ENCODE measurements around the gene FAM240B. TPM values are rescaled to one million over a fixed set of nuclear protein-coding genes. Genes with fewer than 3 reads are reported as not detected.
A peak's percentile ranks its signal among the peaks of the same experiment; 100 is the strongest.

Gene FAM240B
- total RNA-seq, 8 experiments from 2014 or later, result 0.47 TPM; not detected in 7

DNA sequence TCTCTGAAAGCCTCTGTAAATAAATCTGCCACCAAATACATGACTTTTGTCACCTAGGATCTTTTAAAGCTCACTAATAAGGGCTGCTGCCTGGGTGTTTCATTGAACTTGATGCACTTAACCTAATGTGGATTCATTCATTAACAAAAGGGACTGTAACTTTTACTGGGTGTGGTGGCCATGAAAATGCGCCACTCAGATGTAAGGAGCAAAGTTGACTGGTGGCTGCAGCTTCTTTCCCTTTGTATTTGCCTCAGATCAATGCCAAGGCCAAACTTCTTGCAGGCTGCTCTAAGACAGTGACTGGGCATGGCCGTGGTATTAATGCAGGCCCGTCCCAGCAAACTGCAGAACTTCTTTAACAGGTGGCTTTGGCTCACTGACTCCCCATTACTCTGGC, 22.9 kb downstream of the FAM240B start:
- 0 to 79% (median 66%) methylated on average over 1 to 3 of the region's 3 CpGs; no CpG with 5 or more reads in 4 of the 10 experiments for WGBS, 10 experiments
- H3K4me1 ChIP-seq (replicated peaks in 1 of 2), result peaks cover 0 to 2% of the 10 kb centered on the region in 2 donors
- peak in 1 of 8 experiments; percentile 7 for ATAC-seq (replicated peaks in 6 of 8)
- in situ Hi-C loops (cut with MboI; ENCODE audit: low pct_unique_long_range_greater_than_20kb in 2 of 9, low sequenced_read_pairs in 9 of 9, unreplicated experiment in 9 of 9), result loop anchor here in 1 of 9 experiments (25.0 kb wide), 1 partner anchor 135 kb away; no protein-coding TSS in a partner anchor
- no peak overlapping the region for H3K27ac ChIP-seq
- H3K4me3 ChIP-seq, result no peak overlapping the region

DNA sequence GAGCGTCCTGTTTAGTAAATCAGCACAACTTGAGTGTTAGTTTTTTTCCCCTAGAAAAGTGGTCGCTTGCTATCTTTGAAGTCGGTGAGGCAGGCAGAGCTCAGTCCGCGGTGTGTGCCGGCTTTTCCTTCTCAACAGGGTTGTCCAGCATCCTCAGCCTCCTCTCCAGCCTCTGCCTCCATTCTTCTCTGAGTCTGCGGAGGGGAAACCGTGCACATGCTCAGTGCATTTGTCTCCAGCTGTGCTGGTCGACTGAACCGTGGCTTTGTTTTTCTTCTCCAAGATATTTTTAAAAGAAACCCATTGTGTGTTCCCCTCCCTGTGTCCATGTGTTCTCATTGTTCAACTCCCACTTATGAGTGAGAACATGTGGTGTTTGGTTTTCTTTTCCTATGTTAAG, 25.3 kb downstream of the FAM240B start:
- 30 to 89% (median 66%) methylated on average over 2 to 10 of the region's 10 CpGs; no CpG with 5 or more reads in 2 of the 10 experiments for WGBS, 10 experiments
- in situ Hi-C loops (cut with MboI; ENCODE audit: low pct_unique_long_range_greater_than_20kb in 2 of 9, low sequenced_read_pairs in 9 of 9, unreplicated experiment in 9 of 9), result loop anchor here in 1 of 9 experiments (25.0 kb wide), 1 partner anchor 132 kb away; no protein-coding TSS in a partner anchor
- Histone ChIP-seq H3K4me1 (replicated peaks in 1 of 2) (peaks cover 5 to 11% of the 10 kb centered on the region in 2 donors), H3K27ac (no peak overlapping the region), H3K4me3 (no peak overlapping the region)
- no peak for ATAC-seq (replicated peaks in 6 of 8)

- H3K4me3 ChIP-seq, result no peak overlapping the region
- WGBS, 10 experiments, result 60 to 89% (median 83%) methylated on average over 1 to 2 of the region's 4 CpGs; no CpG with 5 or more reads in 7 of the 10 experiments
- no peak for ATAC-seq (replicated peaks in 6 of 8)
- in situ Hi-C loops (cut with MboI; ENCODE audit: low pct_unique_long_range_greater_than_20kb in 2 of 9, low sequenced_read_pairs in 9 of 9, unreplicated experiment in 9 of 9), result loop anchor here in 1 of 9 experiments (25.0 kb wide), 1 partner anchor 130 kb away; no protein-coding TSS in a partner anchor
- H3K27ac ChIP-seq, result no peak overlapping the region
- H3K4me1 ChIP-seq (replicated peaks in 1 of 2), result peaks cover 16 to 18% of the 10 kb centered on the region in 2 donors
Observed at GRCh38 chr9:38692707-38693106, 27.2 kb downstream of the FAM240B start.

DNA sequence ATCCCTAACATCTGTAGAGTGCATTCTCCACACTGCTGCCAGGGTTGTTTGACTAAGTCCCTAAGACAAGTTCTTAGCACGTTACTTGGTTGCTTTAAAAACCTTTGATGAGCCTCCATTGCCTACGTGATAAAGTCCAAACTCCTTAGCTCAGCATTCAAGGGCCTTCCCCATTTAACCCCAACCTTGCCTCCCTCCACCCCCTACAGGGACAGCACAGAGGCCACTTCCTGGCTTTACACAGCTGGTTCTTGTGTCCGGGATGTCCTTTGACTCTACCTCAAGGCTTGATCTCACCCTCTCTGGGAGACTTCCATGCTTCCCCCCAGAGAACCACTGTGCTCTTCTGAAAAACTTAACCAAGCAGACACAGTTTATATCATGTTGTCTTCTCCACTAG, 29.4 kb downstream of the FAM240B start:
- ATAC-seq (replicated peaks in 6 of 8), result no peak
- 37 to 63% (median 46%) methylated on average over 1 to 2 of the region's 3 CpGs; no CpG with 5 or more reads in 4 of the 10 experiments for WGBS, 10 experiments
- no peak overlapping the region for H3K4me3 ChIP-seq
- H3K4me1 ChIP-seq (replicated peaks in 1 of 2), result peaks cover 23 to 29% of the 10 kb centered on the region in 2 donors
- H3K27ac ChIP-seq, result no peak overlapping the region
- in situ Hi-C loops (cut with MboI; ENCODE audit: low pct_unique_long_range_greater_than_20kb in 2 of 9, low sequenced_read_pairs in 9 of 9, unreplicated experiment in 9 of 9), result loop anchor here in 1 of 9 experiments (25.0 kb wide), 1 partner anchor 128 kb away; no protein-coding TSS in a partner anchor

DNA sequence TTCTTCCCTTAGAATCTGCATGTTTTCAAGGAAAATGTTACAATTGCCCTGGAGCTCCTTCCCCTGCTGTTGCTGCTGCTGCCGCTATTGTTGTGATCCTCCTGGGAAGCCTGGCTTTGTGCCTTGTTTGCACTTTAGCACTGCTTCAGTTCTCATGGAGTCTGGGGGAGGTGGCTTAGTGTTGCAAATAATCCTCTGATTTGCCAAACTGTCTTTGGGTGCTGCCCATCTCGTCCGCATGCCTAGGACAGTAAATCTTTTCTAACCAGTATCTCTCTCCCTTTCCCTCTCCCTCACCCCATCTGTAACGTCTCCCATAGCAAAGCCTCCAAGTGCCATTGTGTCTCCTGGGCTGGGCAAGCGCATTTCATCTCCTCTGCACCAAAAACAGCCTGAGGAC, 30.3 kb downstream of the FAM240B start:
- no peak overlapping the region for H3K4me3 ChIP-seq
- in situ Hi-C loops (cut with MboI; ENCODE audit: low pct_unique_long_range_greater_than_20kb in 2 of 9, low sequenced_read_pairs in 9 of 9, unreplicated experiment in 9 of 9), result loop anchor here in 1 of 9 experiments (25.0 kb wide), 1 partner anchor 127 kb away; no protein-coding TSS in a partner anchor
- peak overlapping the region in 1 of 2 donors; percentile 2 for H3K27ac ChIP-seq
- peaks cover 23 to 34% of the 10 kb centered on the region in 2 donors for H3K4me1 ChIP-seq (replicated peaks in 1 of 2)
- WGBS, 10 experiments, result 0 to 33% (median 8%) methylated on average over 1 to 5 of the region's 5 CpGs; no CpG with 5 or more reads in 2 of the 10 experiments
- ATAC-seq (replicated peaks in 6 of 8), result peak; percentile 37 to 92 (median 79)

- ATAC-seq (replicated peaks in 6 of 8), result no peak
- Histone ChIP-seq H3K27ac (no peak overlapping the region), H3K4me1 (replicated peaks in 1 of 2) (peaks cover 23 to 36% of the 10 kb centered on the region in 2 donors), H3K4me3 (no peak overlapping the region)
- in situ Hi-C loops (cut with MboI; ENCODE audit: low pct_unique_long_range_greater_than_20kb in 2 of 9, low sequenced_read_pairs in 9 of 9, unreplicated experiment in 9 of 9), result loop anchor here in 1 of 9 experiments (25.0 kb wide), 1 partner anchor 126 kb away; no protein-coding TSS in a partner anchor
- WGBS, 10 experiments, result 39 to 100% (median 66%) methylated on average over 1 to 4 of the region's 8 CpGs; no CpG with 5 or more reads in 2 of the 10 experiments
Observed at GRCh38 chr9:38687992-38688391, 31.9 kb downstream of the FAM240B start.

DNA sequence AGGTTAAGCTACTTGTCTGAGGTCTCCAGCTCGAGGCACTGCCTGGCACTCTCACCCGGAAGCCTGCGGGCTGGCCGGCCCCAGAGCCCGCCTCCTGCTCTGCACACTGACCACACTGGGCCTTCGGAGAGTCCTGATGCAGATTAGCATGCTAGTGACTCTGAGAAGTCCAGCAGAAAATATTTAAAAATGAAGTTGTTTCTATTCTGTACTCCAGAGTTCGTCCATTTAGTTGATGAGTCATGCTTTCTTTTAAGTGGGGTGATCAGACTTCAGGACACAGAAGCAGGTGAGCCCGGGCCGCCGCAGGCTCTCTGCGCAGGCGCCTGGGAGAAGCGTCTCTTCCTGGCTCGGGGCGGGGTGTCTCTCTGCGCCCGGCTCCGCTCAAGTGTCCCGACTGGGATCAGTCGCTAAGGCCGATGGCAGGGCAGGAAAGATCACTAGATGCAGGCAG, 32.5 kb downstream of the FAM240B start:
- no peak overlapping the region for H3K4me3 ChIP-seq
- H3K27ac ChIP-seq, result no peak overlapping the region
- in situ Hi-C loops (cut with MboI; ENCODE audit: low pct_unique_long_range_greater_than_20kb in 2 of 9, low sequenced_read_pairs in 9 of 9, unreplicated experiment in 9 of 9), result loop anchor here in 1 of 9 experiments (25.0 kb wide), 1 partner anchor 125 kb away; no protein-coding TSS in a partner anchor
- 4 to 85% (median 50%) methylated on average over 1 to 12 of the region's 21 CpGs; no CpG with 5 or more reads in 2 of the 10 experiments for WGBS, 10 experiments
- peaks cover 24 to 42% of the 10 kb centered on the region in 2 donors for H3K4me1 ChIP-seq (replicated peaks in 1 of 2)
- peak in 7 of 8 experiments; percentile 30 to 67 (median 58) for ATAC-seq (replicated peaks in 6 of 8)

DNA sequence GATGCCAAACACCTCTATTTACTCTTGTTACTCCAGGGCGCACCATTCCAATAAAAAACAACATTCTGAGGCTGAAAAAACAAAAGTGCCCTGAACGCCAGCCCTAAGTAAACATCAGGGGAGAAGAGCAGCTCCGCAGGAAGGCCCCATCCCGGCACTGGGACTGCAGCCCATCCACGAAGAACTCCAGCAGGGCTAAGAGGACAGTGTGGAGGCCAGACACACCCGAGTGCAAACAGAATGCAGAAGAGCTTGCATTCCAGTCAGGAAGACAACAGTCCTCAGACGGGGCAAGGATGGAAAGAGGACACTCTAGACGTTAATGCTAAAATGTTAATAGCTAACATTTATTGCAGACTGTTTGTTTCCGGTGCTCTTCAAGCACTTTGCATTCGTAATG, 33.0 kb downstream of the FAM240B start:
- in situ Hi-C loops (cut with MboI; ENCODE audit: low pct_unique_long_range_greater_than_20kb in 2 of 9, low sequenced_read_pairs in 9 of 9, unreplicated experiment in 9 of 9), result loop anchor here in 1 of 9 experiments (25.0 kb wide), 1 partner anchor 125 kb away; no protein-coding TSS in a partner anchor
- H3K4me3 ChIP-seq, result no peak overlapping the region
- H3K4me1 ChIP-seq (replicated peaks in 1 of 2), result peaks cover 24 to 47% of the 10 kb centered on the region in 2 donors
- 6 to 80% (median 66%) methylated on average over 1 to 9 of the region's 10 CpGs; no CpG with 5 or more reads in 3 of the 10 experiments for whole genome bisulfite sequencing, 10 experiments
- no peak overlapping the region for H3K27ac ChIP-seq
- ATAC-seq (replicated peaks in 6 of 8), result peak in 3 of 8 experiments; percentile 17 to 73 (median 40)

GRCh38 chr9:38685535-38685934, 34.4 kb downstream of the FAM240B start:
- H3K4me1 ChIP-seq (replicated peaks in 1 of 2), result peaks cover 24 to 56% of the 10 kb centered on the region in 2 donors
- peak in 1 of 8 experiments; percentile 16 for ATAC-seq (replicated peaks in 6 of 8)
- H3K4me3 ChIP-seq, result no peak overlapping the region
- no peak overlapping the region for H3K27ac ChIP-seq
- WGBS, 10 experiments, result 0 to 100% (median 61%) methylated on average over 1 to 2 of the region's 2 CpGs; no CpG with 5 or more reads in 2 of the 10 experiments
- in situ Hi-C loops (cut with MboI; ENCODE audit: low pct_unique_long_range_greater_than_20kb in 2 of 9, low sequenced_read_pairs in 9 of 9, unreplicated experiment in 9 of 9), result loop anchor here in 1 of 9 experiments (25.0 kb wide), 1 partner anchor 123 kb away; no protein-coding TSS in a partner anchor

DNA sequence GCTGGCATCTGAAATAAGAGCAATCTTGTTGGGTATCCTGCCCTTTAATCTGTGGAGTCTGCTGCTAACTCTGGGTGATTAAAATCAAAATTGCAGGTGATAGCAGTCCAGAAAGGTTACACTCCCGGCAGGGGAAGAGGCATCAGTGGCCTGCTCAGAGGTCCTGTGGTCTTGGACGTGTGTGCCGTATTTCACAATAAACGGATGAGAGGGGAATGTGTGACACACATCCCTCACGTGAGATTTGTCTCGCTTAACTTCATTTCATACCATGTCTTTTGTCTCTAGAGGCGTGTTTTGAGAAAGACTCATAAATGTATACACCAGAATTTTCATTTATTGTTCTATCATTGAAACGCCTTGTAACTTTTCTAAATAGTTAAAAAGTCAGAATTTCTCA, 36.6 kb downstream of the FAM240B start:
- in situ Hi-C loops (cut with MboI; ENCODE audit: low pct_unique_long_range_greater_than_20kb in 2 of 9, low sequenced_read_pairs in 9 of 9, unreplicated experiment in 9 of 9), result loop anchor here in 1 of 9 experiments (25.0 kb wide), 1 partner anchor 121 kb away; no protein-coding TSS in a partner anchor
- ATAC-seq (replicated peaks in 6 of 8), result no peak
- WGBS, 10 experiments, result 53 to 100% (median 87%) methylated on average over 2 to 6 of the region's 8 CpGs; no CpG with 5 or more reads in 1 of the 10 experiments
- H3K4me1 ChIP-seq (replicated peaks in 1 of 2), result peaks cover 13 to 45% of the 10 kb centered on the region in 2 donors
- H3K4me3 ChIP-seq, result no peak overlapping the region
- no peak overlapping the region for H3K27ac ChIP-seq

DNA sequence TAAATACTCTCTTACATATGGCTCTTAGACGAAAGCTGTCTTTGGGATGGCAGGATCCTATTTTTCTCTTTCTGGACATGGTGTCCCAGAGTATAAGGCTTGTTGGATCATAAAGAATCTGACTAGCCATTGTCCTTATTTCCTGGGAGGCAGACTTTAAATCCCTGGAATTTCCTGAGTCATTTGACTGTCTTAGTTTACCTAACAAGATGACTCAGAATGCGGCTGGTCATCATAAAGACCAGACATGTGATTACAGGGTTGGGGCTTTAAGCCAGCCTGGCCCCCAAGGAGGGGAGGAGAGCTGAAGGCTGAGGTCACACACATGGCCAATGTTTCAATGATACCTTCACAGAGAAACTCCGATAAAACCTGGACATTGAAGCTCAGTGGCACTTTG, 37.2 kb downstream of the FAM240B start:
- Histone ChIP-seq H3K27ac (peak overlapping the region in 1 of 2 donors; percentile 13), H3K4me3 (no peak overlapping the region), H3K4me1 (replicated peaks in 1 of 2) (peaks cover 13 to 43% of the 10 kb centered on the region in 2 donors)
- WGBS, 10 experiments, result 0 to 90% (median 66%) methylated on average over 1 to 2 of the region's 3 CpGs; no CpG with 5 or more reads in 2 of the 10 experiments
- in situ Hi-C loops (cut with MboI; ENCODE audit: low pct_unique_long_range_greater_than_20kb in 2 of 9, low sequenced_read_pairs in 9 of 9, unreplicated experiment in 9 of 9), result loop anchor here in 1 of 9 experiments (25.0 kb wide), 1 partner anchor 120 kb away; no protein-coding TSS in a partner anchor
- ATAC-seq (replicated peaks in 6 of 8), result peak in 7 of 8 experiments; percentile 53 to 91 (median 77)

GRCh38 chr9:38681747-38682227, 38.1 kb downstream of the FAM240B start:
- 6 to 82% (median 56%) methylated on average over 1 to 4 of the region's 4 CpGs; no CpG with 5 or more reads in 1 of the 10 experiments for WGBS, 10 experiments
- H3K4me1 ChIP-seq (replicated peaks in 1 of 2), result peaks cover 6 to 38% of the 10 kb centered on the region in 2 donors
- H3K4me3 ChIP-seq, result no peak overlapping the region
- H3K27ac ChIP-seq, result no peak overlapping the region
- ATAC-seq (replicated peaks in 6 of 8), result peak in 6 of 8 experiments; percentile 49 to 65 (median 57)
- in situ Hi-C loops (cut with MboI; ENCODE audit: low pct_unique_long_range_greater_than_20kb in 2 of 9, low sequenced_read_pairs in 9 of 9, unreplicated experiment in 9 of 9), result loop anchor here in 1 of 9 experiments (25.0 kb wide), 1 partner anchor 119 kb away; no protein-coding TSS in a partner anchor

Data from motor neuron (in vitro differentiated cells).